GM18508 (cell line): Measurements from ENCODE around the gene MOK.
"Not testable (repeated sequence)": the region's sequence is repeated elsewhere in the genome, so short reads cannot be mapped to it uniquely, and the experiment has no call there.

Source experiments
- ATAC-seq: cut with Tn5 transposase; IDR thresholded peaks from one replicate; pipeline ENCODE4 v1.9.1; 2021; ENCODE audit warnings: moderate number of reproducible peaks; ENCODE audit not compliant: insufficient read depth, unreplicated experiment

The MOK gene

DNA sequence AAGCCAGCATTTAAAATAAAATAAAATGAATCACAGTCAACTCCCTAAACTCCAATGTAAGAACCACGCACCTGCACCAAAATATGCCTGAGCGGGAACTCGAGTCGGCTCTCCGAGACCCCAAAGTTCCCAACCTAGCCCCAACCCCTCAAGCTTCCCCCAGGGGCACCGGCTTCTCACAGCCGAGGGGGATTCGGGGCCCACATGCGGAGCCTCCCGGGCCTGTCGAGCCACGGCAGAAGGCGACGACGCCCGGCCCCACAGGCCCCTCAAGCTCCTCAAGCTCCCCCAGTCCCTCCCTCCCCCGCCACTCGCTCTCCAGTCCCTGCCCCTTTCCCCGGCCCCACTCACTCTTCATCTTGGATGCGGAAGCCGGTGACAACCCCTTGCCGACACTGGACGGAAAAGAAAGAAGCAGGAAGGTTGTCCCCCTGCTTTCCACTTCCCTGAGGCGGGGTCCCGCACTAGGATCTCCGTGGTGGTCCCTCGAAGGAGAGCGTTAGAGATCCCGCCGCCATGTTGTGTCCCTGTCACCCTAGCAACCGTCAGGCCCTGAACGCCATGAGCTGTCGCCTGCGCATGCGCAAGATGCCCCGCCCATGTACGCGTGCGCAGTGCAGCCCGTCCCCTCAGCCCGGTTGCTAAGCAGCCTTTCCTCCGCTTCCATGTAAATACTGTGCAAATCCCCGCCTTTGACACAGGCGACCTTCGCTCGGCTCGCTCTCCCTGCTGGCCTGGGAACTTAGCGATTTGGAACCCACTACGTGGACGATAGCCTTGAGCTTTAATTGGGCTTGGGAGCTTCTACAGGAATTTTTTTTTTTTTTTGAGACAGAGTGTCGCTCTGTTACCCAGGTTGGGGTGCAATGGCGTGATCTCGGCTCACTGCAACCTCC lies at the start of gene MOK:
Gene MOK (minus strand): TSS at position 554 of the 896 bp plus-strand sequence. CDS start 196 bp downstream, at position 358.
- ATAC-seq = peak; percentile 78

- ATAC-seq = no peak
Measured at GRCh38 chr14:102353126-102353619, 48.2 kb upstream of the MOK start.

DNA sequence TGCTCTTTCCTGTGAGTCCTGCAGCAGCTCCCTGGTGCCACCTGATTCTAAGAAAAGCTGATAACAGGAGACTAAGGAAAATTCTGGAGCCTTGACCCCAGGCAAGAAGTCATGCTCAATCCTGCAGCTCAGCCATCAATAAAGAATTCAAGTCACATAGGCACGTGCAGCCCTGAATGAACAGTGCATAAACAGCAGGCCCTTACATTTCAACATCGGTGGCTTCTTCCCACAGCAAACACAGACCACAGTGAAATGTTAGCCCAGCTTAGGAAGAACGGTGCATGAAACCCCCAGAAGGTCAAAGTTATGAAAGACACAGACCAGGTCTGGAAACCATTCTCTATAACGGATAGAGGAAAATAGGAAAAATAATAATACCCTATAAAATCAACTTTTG lies 47.2 kb upstream of the MOK start:
- ATAC-seq = no peak

- not testable (repeated sequence) for ATAC-seq
Measured at GRCh38 chr14:102351593-102351992, 46.6 kb upstream of the MOK start.

GRCh38 chr14:102351023-102351422 lies 46.1 kb upstream of the MOK start:
- ATAC-seq = no peak

DNA sequence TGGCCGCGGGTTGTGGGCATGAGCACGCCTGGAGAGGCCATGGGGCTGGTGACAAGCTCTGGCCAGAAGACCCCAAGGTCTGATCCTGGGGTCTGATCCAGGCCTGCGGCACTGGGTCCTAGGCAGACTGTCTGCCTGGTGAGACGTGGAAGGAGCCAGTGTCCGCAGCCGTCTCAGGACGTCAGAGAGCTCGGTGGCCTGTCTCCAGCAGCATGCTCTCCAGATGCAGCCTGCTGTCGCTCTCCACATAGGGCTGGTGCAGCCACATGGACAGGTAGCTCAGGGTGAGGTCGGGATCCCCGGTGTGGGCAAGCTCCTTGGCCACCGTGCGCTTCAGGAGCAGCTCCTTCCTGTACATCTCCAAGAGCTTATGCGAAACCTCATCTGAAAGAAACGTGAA lies 43.4 kb upstream of the MOK start:
- no peak for ATAC-seq

GRCh38 chr14:102346645-102347044 lies 41.7 kb upstream of the MOK start:
- ATAC-seq = no peak

DNA sequence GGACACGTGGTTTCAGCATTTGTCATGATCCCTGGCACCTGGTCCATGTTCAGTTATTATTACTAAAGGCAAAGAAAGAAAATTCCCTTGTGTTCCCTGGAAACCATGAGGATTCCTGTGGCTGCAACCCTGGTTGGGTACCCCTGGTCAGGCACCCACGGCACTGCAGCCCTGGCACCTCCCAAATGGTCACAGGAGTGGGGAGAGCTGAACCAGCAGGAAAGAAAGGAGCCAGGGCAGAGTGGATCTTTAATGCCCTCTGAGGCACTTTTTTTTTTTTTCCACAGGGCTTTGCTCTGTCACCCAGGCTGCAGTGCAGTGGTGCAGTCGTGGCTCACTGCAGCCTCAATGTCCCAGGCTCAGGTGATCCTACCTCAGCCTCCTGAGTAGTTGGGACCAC lies 40.3 kb upstream of the MOK start:
- ATAC-seq = no peak

DNA sequence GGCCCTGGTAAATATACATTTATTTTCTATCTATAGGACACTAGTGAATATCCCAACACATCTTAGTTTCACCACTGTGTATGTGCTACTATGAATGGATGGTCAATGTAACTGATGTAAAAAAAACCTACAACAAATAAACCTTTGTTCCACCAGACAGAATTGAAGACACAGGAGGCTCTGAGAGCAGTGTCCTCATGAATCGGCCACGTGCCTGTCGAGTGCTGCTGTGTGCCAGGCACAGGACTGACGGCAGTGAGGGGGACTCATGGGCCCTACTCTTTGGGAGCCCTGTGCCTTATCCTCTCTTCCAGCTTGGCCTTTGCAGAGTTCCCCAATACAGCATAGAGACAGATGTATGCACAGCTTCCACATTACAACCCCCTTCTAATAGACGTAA lies 39.5 kb upstream of the MOK start:
- ATAC-seq = no peak

DNA sequence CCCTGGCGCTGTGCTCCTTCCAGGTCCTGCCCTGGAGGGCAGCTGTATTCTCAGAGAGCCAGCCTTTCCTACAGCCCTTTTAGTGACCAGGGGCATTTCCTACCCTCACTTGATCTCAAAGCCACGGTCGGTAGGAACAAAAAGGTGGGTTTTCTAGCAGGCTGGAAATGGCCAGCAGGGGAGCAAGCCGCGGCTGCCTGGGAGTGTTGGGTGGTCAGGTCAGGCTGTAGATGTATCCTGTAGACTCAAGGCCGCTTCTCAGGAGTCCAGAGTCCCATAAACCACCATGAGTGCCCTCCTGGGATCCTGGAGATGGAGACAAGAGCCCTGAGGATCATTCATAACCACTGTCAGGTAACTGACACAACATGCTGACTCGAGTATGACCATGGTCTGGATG lies 39.1 kb upstream of the MOK start:
- ATAC-seq = no peak

DNA sequence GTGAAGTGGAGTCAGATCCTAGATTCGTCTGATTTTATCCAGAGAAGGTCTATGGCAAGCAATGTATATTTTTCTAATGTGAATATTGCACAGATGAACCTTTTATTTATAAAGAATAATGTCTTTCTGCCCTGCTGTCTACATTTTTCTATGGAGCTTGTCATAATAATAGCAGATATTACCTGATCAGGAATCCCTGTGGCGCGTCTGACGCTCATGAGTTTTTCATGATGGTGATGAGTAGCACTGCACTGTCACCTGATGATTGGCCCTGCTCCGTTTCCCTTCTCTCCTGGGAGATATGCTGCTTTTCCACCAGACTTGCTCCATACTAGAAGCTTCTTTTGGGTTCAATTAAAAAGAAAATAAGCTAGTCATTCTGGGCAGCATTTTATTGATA lies 37.3 kb upstream of the MOK start:
- ATAC-seq = no peak

DNA sequence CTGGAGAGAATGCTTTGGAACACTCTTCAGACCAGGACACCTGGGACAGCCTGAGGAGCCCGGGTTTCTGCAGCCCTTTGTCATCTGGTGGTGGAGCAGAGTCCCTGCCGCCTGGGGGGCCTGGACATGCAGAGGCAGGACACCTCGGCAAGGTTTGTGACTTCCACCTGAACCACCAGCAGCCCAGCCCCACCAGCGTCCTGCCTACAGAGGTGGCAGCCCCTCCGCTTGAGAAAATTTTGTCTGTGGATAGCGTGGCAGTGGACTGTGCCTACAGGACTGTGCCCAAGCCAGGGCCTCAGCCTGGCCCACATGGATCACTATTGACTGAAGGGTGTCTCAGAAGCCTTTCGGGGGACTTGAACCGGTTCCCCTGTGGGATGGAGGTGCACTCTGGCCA lies 36.6 kb upstream of the MOK start:
- no peak for ATAC-seq

GRCh38 chr14:102338724-102339123 lies 33.8 kb upstream of the MOK start:
- no peak for ATAC-seq

- ATAC-seq = no peak
Measured at GRCh38 chr14:102335163-102335562, 30.2 kb upstream of the MOK start.

DNA sequence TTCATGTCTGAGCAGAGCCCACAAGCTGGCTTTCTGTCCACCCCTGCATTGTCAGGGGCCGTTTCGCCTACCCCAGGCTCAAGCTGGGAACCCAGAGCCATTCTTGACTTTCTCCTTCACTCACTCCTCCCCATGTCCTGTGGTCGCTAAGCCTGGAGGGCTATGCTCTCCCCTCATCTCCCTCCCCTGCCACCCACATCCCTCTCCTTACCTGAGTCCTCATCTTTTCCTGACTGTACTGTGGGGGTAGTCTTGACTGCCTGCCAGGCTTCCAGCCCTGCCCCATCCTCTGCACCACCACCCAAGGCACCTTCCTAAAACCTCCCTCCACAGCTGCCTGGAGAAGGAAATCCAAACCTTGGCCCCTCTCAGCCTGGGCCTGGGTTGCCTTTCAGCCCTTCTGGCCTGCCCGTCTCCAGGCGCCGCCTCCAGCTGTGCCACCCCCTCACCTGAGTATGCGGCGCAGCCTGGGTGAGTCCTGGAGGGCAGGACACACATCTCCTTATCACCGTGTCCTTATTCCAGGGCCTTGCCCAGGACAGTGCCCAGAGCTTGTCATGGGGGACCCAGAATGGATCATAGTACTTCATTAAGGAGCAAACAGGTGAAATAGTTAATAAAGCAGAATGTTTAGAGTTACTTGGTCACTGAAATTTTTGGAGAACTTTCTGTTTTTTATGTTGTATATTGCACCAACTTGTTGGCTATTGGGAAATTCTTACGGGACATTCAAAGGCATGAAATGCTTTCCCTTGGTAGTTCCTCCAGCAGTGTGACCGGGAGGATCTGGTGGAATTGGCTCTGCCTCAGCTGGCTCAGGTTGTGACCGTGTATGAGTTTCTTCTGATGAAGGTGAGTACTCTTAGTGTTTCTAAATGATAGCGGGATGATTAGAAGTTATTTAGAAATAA lies 29.1 kb upstream of the MOK start:
- ATAC-seq = no peak

DNA sequence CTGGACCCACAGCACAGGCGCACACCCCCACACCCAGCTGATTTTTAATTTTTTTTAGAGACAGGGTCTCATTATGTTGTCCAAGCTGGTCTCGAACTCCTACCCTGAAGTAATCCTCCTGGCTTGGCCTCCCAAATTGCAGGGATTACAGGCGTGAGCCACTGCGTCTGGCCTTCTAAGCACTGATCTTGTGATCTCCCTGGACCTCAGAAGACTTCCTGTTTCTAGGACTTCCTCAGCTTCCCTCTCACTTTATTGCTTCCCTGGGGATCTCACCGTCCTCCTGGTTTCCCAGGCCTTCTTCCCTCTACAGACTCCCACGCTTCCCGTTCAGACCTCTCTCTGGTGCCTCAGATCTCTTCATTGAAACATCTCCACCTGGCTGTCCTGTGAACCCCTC lies 28.4 kb upstream of the MOK start:
- no peak for ATAC-seq

- no peak for ATAC-seq
Measured at GRCh38 chr14:102330806-102331205, 25.8 kb upstream of the MOK start.

- not testable (repeated sequence) for ATAC-seq
Measured at GRCh38 chr14:102329381-102329780, 24.4 kb upstream of the MOK start.

DNA sequence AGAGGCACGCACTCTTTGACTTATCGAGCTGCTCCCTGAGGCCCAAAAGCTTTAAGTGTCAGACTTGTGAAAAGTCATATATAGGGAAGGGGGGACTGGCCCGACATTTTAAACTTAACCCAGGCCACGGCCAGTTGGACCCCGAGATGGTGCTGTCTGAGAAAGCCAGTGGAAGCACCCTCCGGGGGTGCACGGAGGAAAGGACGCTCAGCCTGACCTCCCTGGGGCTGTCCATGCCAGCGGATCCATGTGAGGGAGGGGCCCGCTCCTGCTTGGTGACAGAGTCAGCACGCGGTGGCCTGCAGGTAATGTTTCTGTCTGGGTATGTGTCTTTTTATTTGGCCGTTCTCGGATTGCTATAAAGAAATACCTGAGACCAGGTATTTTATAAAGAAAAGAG lies 21.6 kb upstream of the MOK start:
- ATAC-seq = no peak

GRCh38 chr14:102325791-102326345 lies 20.9 kb upstream of the MOK start:
- ATAC-seq = no peak

- ATAC-seq = no peak
Measured at GRCh38 chr14:102323102-102323501, 18.1 kb upstream of the MOK start.
